HL-60 (cell line): ENCODE data around the gene LCNL1.

Experiments used
- DNase-seq, 2 experiments: peaks; one replicate each; pipeline ENCODE4 v3.0.0-alpha.2; 2010 to 2020; ENCODE audit warnings: low read depth in 1 of 2, low spot score in 1 of 2
- H3K27ac ChIP-seq: fragments of 250-450 bp; sonication (Bioruptor Pico); replicated peaks from 2 replicates; pipeline ENCODE4 v1.5.1; 2020; ENCODE audit warnings: mild to moderate bottlenecking, moderate library complexity
- H3K27me3 ChIP-seq: fragments of 250-450 bp; sonication (Bioruptor Pico); 2 replicates; pipeline ENCODE4 v1.5.1; 2021; ENCODE audit warnings: mild to moderate bottlenecking, moderate library complexity; ENCODE audit not compliant: insufficient read depth, poor library complexity, severe bottlenecking
- H3K4me3 ChIP-seq: replicated peaks from 2 replicates; pipeline ENCODE4 v1.5.1; 2011; ENCODE audit warnings: mild to moderate bottlenecking, control low read depth, low read length; ENCODE audit not compliant: insufficient read depth
- CTCF ChIP-seq: IDR thresholded peaks from one replicate; pipeline ENCODE4 v1.5.1; 2011; ENCODE audit warnings: low read length, control low read depth, inconsistent platforms; ENCODE audit not compliant: insufficient read depth
- GABPA ChIP-seq: IDR thresholded peaks from 2 replicates; pipeline ENCODE4 v1.6.1; 2012; ENCODE audit warnings: low read depth
- POLR2AphosphoS5 ChIP-seq: IDR thresholded peaks from 2 replicates; pipeline ENCODE4 v1.6.1; 2012; ENCODE audit warnings: low read depth
- REST ChIP-seq: IDR thresholded peaks from 2 replicates; pipeline ENCODE4 v1.6.1; 2012; ENCODE audit warnings: low read depth; ENCODE audit not compliant: insufficient replicate concordance
- SPI1 ChIP-seq: IDR thresholded peaks from 2 replicates; pipeline ENCODE4 v1.6.1; 2012; ENCODE audit warnings: low read depth, mild to moderate bottlenecking, borderline replicate concordance

Gene LCNL1

DNA sequence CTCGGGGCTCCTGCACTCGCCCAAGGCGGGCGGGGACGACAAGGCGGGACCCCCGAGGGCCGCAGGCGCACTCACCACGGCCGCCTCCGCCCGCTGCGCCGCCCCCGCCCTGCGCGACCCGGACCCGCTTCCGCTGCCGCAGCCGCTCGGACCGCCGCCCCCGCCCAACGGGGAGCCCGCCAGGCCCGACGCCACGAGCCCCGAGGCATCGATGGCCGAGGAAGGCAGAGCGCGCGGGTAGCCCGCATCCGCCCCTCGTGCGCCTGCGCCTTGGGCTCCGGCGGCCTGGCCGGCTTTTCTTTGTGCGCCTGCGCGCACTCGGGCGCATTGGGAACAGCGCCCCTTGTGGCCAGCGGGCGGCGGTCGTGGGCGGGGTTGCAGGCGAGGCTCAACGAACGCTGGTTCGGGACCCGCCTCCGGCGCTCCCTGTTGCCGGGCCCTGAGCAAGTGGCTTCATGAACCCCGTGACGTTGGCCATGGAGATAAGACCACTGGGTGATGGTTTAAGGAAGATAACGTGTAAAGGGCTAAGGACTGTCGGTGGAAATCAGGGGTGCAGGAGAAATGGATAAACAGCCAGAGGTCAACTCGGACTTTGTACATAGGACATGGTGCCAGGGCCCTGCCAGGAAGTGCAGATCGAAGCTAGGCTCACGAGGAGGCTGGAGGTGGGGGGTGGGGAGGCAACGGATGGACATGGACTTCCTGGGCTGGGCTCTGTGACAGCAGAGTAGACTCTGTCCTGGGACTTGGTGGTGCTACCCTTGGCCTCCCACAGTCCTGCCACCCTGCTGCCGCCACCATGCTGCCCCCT is 38.1 kb upstream of the LCNL1 start, which contains the start of the genes C8G and FBXW5:
Gene C8G (plus strand): TSS at position 725 of the 814 bp plus-strand sequence. CDS start 78 bp downstream, at position 803.
Gene FBXW5 (minus strand): TSS at position 220 of the 814 bp plus-strand sequence. CDS start 655 bp downstream, outside the sequence.
- peak within 1 kb of the TSS; percentile 93 for H3K27ac ChIP-seq

DNA sequence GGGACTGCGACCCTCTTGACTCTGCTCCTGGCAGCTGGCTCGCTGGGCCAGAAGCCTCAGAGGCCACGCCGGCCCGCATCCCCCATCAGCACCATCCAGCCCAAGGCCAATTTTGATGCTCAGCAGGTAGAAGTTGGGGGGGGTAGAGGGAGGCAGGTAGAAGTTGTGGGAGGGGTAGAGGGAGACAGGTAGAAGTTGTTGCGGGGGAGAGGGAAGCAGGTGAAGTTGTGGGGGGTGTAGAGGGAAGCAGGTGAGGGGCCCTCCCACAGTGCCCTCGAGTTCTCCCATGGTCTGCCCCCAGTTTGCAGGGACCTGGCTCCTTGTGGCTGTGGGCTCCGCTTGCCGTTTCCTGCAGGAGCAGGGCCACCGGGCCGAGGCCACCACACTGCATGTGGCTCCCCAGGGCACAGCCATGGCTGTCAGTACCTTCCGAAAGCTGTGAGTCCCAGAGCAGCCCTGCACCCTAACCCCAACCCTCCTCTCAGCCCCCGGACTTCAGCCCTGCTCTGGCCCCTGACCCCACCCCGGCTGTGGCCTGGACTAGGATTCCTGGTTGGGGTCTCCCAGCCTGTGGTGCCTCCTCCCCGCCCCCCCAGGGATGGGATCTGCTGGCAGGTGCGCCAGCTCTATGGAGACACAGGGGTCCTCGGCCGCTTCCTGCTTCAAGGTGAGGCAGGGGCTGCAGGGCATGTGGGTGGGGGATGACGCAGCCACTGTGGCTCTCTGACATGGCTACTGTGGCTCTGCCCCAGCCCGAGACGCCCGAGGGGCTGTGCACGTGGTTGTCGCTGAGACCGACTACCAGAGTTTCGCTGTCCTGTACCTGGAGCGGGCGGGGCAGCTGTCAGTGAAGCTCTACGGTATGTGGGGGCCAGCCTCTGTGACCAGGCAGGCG is 37.2 kb upstream of the LCNL1 start:
- no peak for TF ChIP-seq REST
- TF ChIP-seq SPI1 = no peak
- TF ChIP-seq GABPA = no peak
- TF ChIP-seq POLR2AphosphoS5 = no peak
- TF ChIP-seq CTCF = no peak
- no peak overlapping the region for H3K4me3 ChIP-seq
- H3K27me3 ChIP-seq = no peaks in the 10 kb centered on the region
- DNase-seq = no peak
- H3K27ac ChIP-seq = no peak overlapping the region

More for the DNA sequence above, 38.1 kb upstream of the LCNL1 start, which contains the start of the genes C8G and FBXW5:
- Histone ChIP-seq H3K4me3 (peak within 1 kb of the TSS; percentile 93), H3K27me3 (no peaks in the 10 kb centered on the region)
- peak; percentile 86 to 91 for DNase-seq
- TF ChIP-seq GABPA (no peak), CTCF (peak; percentile 81), SPI1 (no peak)

DNA sequence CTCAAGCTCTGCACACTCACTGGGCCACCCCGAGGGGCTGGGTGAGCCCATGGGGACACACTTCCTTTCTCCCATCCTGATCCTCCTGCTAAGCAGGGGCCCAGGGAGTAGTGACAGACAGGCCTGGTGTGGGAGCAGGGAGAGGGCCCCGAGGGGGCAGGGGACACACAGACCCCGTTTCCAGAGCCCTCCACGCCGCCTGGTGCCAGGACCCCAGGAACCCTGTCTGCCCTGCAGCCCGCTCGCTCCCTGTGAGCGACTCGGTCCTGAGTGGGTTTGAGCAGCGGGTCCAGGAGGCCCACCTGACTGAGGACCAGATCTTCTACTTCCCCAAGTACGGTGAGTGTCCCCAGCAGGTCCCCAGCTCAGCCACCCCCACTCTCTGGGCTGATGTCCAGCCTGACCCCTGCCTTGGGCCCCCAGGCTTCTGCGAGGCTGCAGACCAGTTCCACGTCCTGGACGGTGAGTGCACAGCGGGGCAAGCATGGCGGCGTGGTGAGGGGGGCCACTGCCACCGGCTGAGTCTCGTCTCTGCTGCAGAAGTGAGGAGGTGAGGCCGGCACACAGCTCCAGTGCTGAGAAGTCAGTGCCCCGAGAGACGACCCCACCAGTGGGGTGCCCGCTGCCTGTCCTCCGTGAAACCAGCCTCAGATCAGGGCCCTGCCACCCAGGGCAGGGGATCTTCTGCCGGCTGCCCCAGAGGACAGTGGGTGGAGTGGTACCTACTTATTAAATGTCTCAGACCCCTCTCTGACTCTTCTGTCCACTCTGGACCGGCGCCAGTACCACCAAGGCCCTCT is 36.4 kb upstream of the LCNL1 start:
- H3K27ac ChIP-seq = no peak overlapping the region
- no peak for DNase-seq
- H3K27me3 ChIP-seq = no peaks in the 10 kb centered on the region
- no peak for TF ChIP-seq CTCF
- TF ChIP-seq SPI1 = no peak
- no peak for TF ChIP-seq REST
- TF ChIP-seq GABPA = no peak
- no peak for TF ChIP-seq POLR2AphosphoS5
- H3K4me3 ChIP-seq = no peak overlapping the region
